GM12873 (cell line): Measurements from ENCODE around the gene NPEPL1.

Source experiments
- TF ChIP-seq, protein P1 (sequence below): IDR thresholded peaks from 2 replicates; pipeline ENCODE4 v1.5.1; 2012; ENCODE audit warnings: low read depth, mild to moderate bottlenecking, moderate library complexity, low read length, control low read depth; ENCODE audit not compliant: insufficient read depth; ENCODE audit errors: missing control alignments

The NPEPL1 gene

GRCh38 chr20:58692579-58693225 is at the start of gene NPEPL1:
Gene NPEPL1, plus strand, starts transcription at chr20:58692800. Its CDS starts 101 bp downstream, at chr20:58692901.
- TF ChIP-seq, protein P1, sequence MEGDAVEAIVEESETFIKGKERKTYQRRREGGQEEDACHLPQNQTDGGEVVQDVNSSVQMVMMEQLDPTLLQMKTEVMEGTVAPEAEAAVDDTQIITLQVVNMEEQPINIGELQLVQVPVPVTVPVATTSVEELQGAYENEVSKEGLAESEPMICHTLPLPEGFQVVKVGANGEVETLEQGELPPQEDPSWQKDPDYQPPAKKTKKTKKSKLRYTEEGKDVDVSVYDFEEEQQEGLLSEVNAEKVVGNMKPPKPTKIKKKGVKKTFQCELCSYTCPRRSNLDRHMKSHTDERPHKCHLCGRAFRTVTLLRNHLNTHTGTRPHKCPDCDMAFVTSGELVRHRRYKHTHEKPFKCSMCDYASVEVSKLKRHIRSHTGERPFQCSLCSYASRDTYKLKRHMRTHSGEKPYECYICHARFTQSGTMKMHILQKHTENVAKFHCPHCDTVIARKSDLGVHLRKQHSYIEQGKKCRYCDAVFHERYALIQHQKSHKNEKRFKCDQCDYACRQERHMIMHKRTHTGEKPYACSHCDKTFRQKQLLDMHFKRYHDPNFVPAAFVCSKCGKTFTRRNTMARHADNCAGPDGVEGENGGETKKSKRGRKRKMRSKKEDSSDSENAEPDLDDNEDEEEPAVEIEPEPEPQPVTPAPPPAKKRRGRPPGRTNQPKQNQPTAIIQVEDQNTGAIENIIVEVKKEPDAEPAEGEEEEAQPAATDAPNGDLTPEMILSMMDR, result peak; percentile 28

DNA sequence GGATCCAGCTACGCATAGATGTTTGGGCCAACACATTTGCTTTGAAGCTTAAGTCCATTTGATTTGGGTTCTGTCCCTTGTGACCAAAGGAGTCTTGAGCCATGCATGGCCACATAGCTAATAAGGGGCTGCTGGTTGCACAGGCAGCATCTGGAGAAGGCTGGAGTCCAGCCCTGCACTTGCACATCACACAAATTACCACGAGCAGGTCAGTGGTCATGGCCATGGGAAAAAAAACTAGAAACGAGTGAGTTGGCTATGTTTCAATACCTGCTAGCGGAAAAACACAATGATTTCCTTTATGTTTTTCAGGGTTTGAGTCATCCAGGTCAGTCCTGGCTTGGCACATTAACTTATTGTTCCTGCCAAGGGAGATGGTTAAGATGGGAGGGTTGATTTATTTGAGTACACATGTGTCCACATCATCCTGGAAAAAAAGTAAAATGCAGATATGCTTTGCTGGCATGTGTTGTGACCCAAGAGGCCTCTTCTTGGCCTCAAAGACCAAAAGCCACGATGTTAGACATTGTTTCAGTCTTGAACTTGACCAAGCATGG is 47.1 kb upstream of the NPEPL1 start:
- TF ChIP-seq, protein P1, result no peak

DNA sequence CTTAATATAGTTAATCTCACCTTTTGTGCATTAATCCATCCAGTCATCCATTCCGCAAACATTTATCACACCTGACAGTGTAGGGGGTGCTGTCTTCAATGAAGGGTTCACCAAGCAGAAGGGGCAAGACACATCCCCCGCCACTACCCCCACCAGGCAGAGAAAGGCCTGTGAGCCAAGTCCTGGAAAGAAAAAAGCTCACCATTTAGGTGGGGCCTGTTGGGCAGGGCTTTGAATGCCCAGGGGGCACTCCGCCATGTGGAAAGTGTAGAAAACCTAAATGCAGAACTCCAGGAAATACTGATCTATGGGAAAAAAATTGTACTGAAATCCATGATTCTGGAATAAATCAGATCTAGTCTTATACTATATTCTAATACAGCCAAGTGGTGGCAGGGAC is 46.3 kb upstream of the NPEPL1 start:
- TF ChIP-seq, protein P1, result no peak

GRCh38 chr20:58646703-58647102 is 45.9 kb upstream of the NPEPL1 start:
- TF ChIP-seq, protein P1, result no peak

DNA sequence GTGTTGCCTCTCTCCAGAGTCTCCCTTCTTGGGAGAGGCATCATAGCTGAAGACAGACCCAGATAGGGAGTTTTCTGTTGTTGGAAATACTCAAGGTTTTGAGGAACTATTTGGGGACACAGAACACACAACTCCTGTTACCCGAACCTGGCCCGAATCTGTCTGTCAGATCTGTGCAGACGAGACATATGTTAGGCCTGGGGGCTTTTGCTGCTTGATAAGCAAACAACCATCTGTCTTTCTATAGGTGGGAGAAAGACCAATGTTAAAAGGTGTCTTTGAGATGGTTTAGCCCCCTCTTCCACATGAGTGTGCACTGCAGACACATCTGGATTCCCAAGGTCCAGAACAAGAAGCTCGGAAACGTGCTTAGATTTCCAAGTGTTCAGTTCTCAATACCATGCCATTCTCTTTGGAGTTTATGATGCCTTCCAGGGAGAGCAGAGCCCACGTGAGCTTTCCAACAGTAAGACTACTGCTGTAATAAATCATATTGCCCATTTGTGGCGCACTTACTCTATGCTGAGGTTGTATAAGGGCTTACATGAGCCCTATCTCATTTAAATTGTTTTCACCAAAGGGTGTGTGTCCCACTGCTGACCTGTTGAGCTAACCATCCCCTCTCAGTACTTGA is 45.3 kb upstream of the NPEPL1 start:
- TF ChIP-seq, protein P1, result peak; percentile 27

DNA sequence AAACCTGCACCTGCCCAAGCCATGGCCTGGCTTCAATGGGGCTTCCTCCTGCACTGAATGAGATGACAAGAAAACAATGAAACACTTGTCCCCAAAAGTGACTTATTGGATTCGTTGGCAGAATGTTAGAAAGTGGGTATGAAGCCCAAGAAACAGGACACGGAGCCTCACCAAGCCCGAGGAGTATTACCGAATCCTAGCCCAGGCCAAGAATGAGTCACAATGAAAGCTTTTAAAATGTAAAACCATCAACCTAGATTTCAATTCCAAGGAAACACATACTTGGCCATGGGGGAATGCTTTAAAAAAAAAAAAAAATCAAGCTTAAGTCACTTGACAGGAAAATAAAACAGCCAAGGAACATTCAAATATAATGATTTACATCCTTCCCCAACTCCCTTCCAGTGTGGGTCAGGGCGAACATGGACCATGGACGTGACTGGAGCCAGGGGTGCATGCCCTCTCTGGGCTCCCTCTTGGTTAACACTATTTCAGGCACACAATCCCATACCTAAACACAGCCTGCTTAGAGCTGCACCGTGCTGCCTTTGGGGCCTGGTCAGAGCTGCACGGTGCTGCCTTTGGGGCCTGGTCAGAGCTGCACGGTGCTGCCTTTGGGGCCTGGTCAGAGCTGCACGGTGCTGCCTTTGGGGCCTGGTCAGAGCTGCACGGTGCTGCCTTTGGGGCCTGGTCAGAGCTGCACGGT is 44.7 kb upstream of the NPEPL1 start:
- TF ChIP-seq, protein P1, result no peak
